ENCODE results near the gene P2RX7.

DNA sequence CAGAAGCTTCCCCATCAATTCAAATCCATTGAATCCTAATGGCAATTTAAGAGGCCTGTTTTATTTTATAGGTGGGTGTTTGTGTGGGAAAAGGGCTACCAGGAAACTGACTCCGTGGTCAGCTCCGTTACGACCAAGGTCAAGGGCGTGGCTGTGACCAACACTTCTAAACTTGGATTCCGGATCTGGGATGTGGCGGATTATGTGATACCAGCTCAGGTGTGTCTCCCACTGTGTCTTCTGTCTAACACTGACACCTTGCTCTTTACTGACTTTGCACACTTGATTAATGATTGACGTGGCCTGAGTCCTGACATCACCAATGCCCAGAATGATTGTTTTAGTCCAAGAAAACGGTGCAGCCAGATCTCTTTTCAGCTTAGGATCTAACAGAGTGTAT, 84.4 kb downstream of the P2RX7 start:
- TF ChIP-seq BHLHE40 (IDR thresholded peaks at IDR 0.05; ENCODE audit: low read depth, low read length), result no peak
- no peak for TF ChIP-seq CTCF (IDR thresholded peaks at IDR 0.05)
- TF ChIP-seq, protein P1, sequence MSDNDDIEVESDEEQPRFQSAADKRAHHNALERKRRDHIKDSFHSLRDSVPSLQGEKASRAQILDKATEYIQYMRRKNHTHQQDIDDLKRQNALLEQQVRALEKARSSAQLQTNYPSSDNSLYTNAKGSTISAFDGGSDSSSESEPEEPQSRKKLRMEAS (IDR thresholded peaks at IDR 0.05), result no peak
- no peak for TF ChIP-seq JUN (IDR thresholded peaks at IDR 0.05)
- no peak for TF ChIP-seq POLR2AphosphoS2 (conservative IDR thresholded peaks at IDR 0.05; ENCODE audit: low read length)
- no peak for TF ChIP-seq POLR2A (IDR thresholded peaks at IDR 0.05; ENCODE audit: low read length)
